ENCODE measurements around the gene C9orf78.

DNA sequence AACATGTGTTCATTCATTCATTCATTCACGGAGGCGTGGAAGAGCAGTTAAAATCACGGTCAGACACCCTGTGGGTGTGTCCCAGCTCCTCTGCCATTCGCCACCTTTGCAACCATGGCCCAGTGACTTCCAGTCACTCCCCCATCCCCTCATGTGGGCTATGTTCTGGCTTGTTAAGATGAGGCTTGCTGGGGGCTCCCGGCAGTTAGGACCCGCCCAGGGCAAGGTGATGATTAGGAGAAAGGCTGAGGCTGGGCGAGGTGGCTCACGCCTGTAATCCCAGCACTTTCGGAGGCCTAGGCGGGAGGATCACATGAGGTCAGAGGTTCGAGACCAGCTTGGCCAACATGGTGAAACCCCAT is 57.3 kb downstream of the C9orf78 start:
- TF ChIP-seq, protein P1, sequence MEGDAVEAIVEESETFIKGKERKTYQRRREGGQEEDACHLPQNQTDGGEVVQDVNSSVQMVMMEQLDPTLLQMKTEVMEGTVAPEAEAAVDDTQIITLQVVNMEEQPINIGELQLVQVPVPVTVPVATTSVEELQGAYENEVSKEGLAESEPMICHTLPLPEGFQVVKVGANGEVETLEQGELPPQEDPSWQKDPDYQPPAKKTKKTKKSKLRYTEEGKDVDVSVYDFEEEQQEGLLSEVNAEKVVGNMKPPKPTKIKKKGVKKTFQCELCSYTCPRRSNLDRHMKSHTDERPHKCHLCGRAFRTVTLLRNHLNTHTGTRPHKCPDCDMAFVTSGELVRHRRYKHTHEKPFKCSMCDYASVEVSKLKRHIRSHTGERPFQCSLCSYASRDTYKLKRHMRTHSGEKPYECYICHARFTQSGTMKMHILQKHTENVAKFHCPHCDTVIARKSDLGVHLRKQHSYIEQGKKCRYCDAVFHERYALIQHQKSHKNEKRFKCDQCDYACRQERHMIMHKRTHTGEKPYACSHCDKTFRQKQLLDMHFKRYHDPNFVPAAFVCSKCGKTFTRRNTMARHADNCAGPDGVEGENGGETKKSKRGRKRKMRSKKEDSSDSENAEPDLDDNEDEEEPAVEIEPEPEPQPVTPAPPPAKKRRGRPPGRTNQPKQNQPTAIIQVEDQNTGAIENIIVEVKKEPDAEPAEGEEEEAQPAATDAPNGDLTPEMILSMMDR (conservative IDR thresholded peaks at IDR 0.05; ENCODE audit: low read depth, low read length) = no peak
- TF ChIP-seq EZH2phosphoT487 (IDR thresholded peaks at IDR 0.05; ENCODE audit: borderline replicate concordance, low read length) (no peak), EZH2 (IDR thresholded peaks at IDR 0.05; ENCODE audit: low read length, unreplicated experiment) (no peak)

All from PC-3 (cell line).